ENCODE results near the gene ALOX12.
"Not testable (repeated sequence)": the region's sequence is repeated elsewhere in the genome, so short reads cannot be mapped to it uniquely, and the experiment has no call there.

ALOX12 gene

GRCh38 chr17:6969323-6969726 lies 26.5 kb upstream of the ALOX12 start:
- TF ChIP-seq, protein P1, sequence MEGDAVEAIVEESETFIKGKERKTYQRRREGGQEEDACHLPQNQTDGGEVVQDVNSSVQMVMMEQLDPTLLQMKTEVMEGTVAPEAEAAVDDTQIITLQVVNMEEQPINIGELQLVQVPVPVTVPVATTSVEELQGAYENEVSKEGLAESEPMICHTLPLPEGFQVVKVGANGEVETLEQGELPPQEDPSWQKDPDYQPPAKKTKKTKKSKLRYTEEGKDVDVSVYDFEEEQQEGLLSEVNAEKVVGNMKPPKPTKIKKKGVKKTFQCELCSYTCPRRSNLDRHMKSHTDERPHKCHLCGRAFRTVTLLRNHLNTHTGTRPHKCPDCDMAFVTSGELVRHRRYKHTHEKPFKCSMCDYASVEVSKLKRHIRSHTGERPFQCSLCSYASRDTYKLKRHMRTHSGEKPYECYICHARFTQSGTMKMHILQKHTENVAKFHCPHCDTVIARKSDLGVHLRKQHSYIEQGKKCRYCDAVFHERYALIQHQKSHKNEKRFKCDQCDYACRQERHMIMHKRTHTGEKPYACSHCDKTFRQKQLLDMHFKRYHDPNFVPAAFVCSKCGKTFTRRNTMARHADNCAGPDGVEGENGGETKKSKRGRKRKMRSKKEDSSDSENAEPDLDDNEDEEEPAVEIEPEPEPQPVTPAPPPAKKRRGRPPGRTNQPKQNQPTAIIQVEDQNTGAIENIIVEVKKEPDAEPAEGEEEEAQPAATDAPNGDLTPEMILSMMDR (conservative IDR thresholded peaks at IDR 0.05; ENCODE audit: control insufficient read depth, insufficient read depth, low read depth, low read length): no peak
- DNase-seq (ENCODE audit: low read depth): no peak
- H3K4me3 ChIP-seq (ENCODE audit: control insufficient read depth, low read depth, low read length): no peak overlapping the region

DNA sequence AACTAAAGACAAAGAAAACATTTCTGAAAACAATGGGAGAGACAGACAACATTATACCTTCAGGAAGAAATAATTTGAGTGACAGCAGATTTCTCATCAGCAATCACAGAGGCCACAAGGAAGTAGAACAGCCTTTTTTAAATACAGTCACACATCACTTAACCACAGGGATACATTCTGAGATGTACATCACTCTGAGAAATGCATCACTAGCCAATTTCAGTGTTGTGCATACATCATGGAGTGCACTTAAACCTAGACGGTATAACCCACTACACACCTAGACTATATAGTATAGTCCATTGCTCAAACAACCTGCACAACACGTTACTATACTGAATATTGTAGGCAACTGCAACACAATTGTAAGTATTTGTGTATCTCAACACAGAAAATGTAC lies 24.9 kb upstream of the ALOX12 start:
- TF ChIP-seq, protein P1 (conservative IDR thresholded peaks at IDR 0.05; ENCODE audit: control insufficient read depth, insufficient read depth, low read depth, low read length): no peak
- DNase-seq (ENCODE audit: low read depth): no peak
- H3K4me3 ChIP-seq (ENCODE audit: control insufficient read depth, low read depth, low read length): no peak overlapping the region

DNA sequence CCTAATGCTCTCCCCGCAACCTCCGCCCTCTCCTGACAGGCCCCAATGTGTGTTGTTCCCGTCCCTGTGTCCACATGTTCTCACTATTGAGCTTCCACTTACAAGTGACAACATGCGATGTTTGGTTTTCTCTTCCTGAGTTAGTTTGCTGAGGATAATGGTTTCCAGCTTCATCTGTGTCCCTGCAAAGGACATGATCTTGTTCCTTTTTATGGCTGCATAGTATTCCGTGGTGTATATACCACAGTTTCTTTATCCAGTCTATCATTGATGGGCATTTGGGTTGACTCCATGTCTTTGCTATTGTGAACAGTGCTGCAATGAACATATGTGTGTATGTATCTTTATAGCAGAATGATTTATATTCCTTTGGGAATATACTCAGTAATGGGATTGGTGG lies 16.4 kb upstream of the ALOX12 start:
- not testable (repeated sequence) for DNase-seq (ENCODE audit: low read depth); H3K4me3 ChIP-seq (ENCODE audit: control insufficient read depth, low read depth, low read length)

- no peak for DNase-seq (ENCODE audit: low read depth)
- TF ChIP-seq, protein P1 (conservative IDR thresholded peaks at IDR 0.05; ENCODE audit: control insufficient read depth, insufficient read depth, low read depth, low read length): no peak
- no peak overlapping the region for H3K4me3 ChIP-seq (ENCODE audit: control insufficient read depth, low read depth, low read length)
Observed at GRCh38 chr17:6981426-6981825, 14.4 kb upstream of the ALOX12 start.

GRCh38 chr17:6985266-6985665 lies 10.6 kb upstream of the ALOX12 start:
- TF ChIP-seq, protein P1 (conservative IDR thresholded peaks at IDR 0.05; ENCODE audit: control insufficient read depth, insufficient read depth, low read depth, low read length): no peak
- no peak for DNase-seq (ENCODE audit: low read depth)
- no peak overlapping the region for H3K4me3 ChIP-seq (ENCODE audit: control insufficient read depth, low read depth, low read length)

DNA sequence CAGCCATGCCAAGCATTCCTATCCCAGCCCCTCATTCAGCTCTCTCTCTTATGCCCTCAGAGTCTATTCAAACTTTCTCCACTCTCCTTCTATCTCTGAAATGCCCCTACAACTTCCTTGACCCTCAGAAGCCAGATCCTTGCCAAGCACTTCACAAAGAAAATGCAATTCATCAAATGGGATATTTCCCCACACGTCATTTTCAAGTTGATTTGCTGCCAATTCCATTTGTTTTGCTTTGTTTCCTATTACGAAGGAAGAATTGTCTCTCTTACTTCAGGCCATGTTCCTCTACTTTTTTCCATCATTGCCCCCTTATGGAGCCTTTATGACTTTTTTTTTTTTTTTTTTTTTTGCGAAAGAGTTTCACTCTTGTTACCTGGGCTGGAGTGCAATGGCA lies 9.2 kb upstream of the ALOX12 start:
- H3K4me3 ChIP-seq (ENCODE audit: control insufficient read depth, low read depth, low read length): no peak overlapping the region
- TF ChIP-seq, protein P1 (conservative IDR thresholded peaks at IDR 0.05; ENCODE audit: control insufficient read depth, insufficient read depth, low read depth, low read length): no peak
- no peak for DNase-seq (ENCODE audit: low read depth)

GRCh38 chr17:6989779-6990178 lies 6.1 kb upstream of the ALOX12 start:
- no peak for DNase-seq (ENCODE audit: low read depth)
- TF ChIP-seq, protein P1 (conservative IDR thresholded peaks at IDR 0.05; ENCODE audit: control insufficient read depth, insufficient read depth, low read depth, low read length): no peak

GRCh38 chr17:6993613-6994056 lies 2.2 kb upstream of the ALOX12 start:
- not testable (repeated sequence) for DNase-seq (ENCODE audit: low read depth); H3K4me3 ChIP-seq (ENCODE audit: control insufficient read depth, low read depth, low read length)

More at GRCh38 chr17:6989779-6990178, 6.1 kb upstream of the ALOX12 start:
- H3K4me3 ChIP-seq (ENCODE audit: control insufficient read depth, low read depth, low read length): no peak overlapping the region

Measured in fibroblast of mammary gland (primary cell).